GM21825 (cell line): Measurements from ENCODE around the gene GABPB2.

Source experiments
- ATAC-seq: cut with Tn5 transposase; IDR thresholded peaks from one replicate; pipeline ENCODE4 v1.9.1; 2021; ENCODE audit warnings: mild to moderate bottlenecking, moderate library complexity; ENCODE audit not compliant: unreplicated experiment

Gene GABPB2

DNA sequence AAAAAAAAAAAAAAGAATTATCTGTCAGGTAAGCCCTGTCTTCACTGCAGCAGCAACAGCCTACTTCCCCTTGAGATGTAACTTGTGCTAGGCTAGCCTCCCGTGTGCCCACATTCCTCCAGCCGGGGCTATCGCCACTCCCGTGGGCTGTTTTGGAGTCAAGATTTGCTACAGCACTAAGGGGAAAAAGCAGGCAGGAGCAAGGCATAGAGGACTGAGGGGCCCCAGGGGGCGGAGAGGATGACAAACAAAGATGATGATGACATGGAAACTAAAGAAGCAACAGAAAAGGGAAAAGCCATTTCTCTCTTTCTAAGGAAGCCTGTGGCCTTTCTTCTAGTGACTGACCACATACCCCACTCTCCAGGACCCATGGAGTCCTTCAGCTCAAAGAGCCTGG lies 87.8 kb downstream of the GABPB2 start:
- no peak for ATAC-seq

DNA sequence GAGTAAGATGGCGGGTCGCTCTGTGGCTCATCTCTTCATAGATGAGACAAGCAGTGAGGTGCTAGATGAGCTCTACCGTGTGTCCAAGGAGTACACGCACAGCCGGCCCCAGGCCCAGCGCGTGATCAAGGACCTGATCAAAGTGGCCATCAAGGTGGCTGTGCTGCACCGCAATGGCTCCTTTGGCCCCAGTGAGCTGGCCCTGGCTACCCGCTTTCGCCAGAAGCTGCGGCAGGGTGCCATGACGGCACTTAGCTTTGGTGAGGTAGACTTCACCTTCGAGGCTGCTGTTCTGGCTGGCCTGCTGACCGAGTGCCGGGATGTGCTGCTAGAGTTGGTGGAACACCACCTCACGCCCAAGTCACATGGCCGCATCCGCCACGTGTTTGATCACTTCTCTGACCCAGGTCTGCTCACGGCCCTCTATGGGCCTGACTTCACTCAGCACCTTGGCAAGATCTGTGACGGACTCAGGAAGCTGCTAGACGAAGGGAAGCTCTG lies 88.2 kb downstream of the GABPB2 start:
- ATAC-seq, result no peak

DNA sequence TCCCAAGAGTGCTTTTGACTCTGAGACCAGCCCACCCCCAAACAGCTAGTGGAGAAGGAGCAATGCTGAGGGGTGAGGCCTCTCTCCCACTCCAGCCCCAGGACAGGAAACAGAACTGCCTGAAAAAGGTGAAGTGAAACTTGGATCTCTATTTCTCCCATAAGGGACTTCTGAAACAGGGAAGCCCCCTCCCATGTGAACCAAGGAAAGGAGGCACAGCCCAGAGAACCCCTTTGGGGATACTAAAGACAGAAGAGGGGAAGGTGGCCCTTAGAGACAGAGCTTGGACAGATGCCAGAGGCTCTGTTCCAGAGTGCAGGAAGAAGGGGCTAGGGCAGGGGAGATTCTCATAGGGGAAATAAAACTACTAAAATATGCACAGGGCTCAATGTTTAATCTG lies 88.8 kb downstream of the GABPB2 start:
- ATAC-seq, result no peak

DNA sequence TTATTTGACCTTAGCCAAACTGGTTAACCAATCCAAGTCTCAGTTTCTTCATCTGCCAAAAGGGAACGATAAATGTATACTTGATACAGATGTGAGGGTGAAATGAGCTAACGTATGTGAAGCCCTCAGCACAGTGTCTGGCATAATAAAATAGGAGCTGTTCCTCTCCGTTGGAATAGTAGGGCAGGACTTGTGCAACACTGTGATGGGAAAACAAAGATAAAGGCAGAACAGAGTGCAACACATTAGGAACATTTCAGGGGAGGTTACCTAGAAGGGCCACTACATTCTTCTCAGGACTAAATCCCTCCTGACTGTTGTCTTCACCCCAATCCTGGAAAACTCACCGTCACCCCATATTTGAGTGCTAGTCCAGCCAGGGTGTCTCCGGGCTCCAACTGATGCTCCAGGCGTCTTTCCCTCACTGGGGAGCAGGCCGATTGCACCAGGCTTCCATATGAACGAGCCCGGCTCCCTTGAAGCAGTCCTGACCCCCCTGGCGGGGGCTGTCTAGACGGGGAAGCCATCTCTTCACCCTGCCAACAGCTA lies 94.2 kb downstream of the GABPB2 start:
- no peak for ATAC-seq

DNA sequence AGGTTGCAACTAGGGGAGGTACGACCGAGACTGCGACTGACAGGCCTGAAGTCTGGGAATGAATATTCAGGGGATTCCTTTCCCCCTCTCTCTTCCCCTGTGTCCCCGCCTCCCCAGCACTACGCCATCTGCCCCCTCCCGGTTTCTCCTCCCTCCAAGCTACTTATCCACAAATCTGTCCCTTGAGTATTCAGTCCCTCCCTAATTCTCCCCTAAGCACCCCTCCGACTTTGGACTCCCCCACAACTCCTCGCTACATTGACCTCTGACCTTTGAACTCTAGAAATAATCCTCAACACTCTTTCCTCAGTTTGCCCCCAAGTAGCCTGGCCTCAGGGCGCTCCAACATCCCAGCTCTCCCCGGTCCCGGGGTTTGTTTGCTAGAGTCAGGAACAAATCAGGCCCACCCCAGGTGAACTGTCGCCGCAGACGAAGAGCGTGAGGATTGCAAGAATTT lies 94.7 kb downstream of the GABPB2 start:
- no peak for ATAC-seq

DNA sequence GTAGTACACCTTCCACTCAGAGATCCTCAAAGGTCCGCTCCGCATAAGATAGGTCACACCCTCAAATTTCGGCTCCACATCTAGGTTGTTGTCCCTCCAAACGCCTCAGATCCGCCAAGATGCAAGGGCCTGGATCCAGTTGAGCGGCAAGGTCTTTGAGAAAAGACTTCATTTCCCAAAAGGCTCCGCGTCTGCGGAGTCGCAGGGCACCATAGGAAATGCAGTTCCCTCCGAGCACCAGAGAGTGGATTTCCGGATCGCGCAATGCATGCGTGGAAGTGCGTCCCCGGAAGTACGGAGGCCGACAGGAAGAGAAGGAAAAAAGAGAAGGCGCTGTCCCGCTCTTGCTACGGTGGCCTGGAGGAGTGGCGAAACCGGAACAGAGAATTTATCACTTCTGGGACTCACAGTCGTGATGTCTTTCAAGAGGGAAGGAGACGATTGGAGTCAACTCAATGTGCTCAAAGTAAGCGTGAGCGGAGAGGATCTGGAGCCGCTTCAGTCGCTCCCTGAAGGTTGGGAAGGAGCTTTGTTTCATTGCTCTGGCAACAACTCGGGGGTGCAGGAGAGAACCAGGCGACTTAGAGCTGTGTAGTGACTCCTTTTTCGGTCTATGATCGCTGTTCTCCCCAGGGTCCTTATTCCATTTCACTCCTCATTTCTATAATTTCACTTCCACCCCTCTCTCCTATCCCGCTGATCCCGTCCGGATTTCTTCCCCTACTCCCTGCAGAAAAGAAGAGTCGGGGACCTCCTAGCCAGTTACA lies 95.4 kb downstream of the GABPB2 start, which contains the start of the genes LYSMD1 and SCNM1:
Gene LYSMD1, minus strand, starts transcription at position 165 of the 767 bp plus-strand sequence. CDS start 644 bp downstream, outside the sequence.
Gene SCNM1, plus strand, starts transcription at position 407 of the 767 bp plus-strand sequence. Its CDS starts 9 bp downstream, at position 416.
- peak; percentile 84 for ATAC-seq

DNA sequence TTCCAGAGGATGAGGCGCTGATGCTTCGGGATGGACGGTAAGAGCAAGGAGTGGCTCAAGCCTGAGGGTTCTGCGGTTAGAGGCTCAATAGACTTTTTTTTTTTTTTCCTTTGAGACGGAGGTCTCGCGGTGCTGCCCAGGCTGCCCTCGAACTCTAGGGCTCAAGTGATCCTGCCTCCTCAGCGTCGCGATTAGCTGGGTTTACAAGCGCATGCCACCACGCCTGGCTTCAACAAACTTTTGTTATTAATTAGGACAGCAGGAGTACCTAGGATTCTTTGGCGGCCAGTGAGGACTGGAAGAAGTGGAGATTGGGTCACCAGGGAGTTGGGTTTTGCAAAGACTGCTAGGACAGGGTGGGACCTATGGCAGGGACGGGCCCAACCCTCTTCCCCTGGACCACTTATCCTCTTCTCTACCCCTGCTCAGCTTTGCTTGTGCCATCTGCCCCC lies 96.0 kb downstream of the GABPB2 start:
- no peak for ATAC-seq

DNA sequence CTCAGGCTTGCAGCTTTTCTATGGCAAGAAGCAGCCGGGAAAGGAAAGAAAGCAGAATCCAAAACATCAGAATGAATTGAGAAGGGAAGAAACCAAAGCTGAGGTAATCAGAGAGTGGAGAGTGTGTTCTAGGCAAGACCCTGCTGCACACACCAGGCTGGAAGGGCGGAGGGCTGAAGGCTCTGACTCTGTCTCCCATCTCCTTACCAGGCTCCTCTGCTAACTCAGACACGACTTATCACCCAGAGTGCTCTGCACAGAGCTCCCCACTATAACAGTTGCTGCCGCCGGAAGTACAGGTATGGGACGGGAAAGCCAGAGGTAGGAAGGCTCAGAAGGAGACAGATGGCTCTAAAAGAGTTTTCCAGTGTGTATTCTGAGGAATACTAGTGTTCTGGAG lies 96.6 kb downstream of the GABPB2 start:
- no peak for ATAC-seq

DNA sequence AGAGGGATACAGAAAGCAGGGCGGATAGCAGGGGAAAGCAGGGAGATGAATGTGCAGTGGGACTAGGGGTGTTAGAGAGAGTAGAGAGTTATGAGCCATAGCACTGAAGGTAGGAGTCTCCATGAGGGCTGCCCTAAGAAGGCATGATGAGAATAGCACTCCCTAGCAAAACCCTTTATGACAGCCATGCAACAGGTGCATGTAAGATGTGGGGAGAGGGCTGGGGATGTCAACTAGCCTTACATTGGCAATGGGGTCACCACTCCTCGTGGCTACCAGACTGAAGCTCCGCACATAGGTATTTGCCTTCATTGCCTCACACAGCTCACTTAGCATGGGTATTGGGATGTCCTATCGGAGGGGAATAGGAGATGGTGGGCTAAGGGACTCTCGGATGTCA lies 100.6 kb downstream of the GABPB2 start:
- ATAC-seq, result no peak
